ENCODE measurements around the gene BCAS3. TPM values are rescaled to one million over a fixed set of nuclear protein-coding genes. Genes with fewer than 3 reads are reported as not detected.

BCAS3 gene
- polyA plus RNA-seq, 1 donor from 2014 or later, result 21.6 TPM

DNA sequence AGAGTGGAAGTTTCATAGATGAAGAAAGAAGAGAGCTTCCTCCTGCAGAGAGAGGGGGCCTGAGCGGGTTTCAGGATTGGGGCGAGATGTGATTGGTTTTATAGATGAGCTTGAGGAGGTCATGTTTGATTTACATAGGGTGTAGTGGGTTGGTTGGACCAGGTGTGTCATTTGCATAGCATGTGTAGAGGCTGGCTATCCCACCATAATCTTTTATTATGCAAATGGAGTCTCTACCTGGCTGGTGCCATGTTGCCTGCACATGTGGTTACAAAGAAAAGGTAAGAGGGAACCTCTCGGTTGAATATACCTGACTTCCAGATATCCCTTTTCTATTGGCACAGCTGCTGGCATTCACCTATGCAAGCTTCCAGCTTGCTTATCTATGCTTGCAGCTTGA is 228.1 kb downstream of the BCAS3 start:
- H3K27me3 ChIP-seq (ENCODE audit: insufficient read depth, low read depth, low read length), result no peaks in the 10 kb centered on the region
- no peaks in the 10 kb centered on the region for H3F3A ChIP-seq (ENCODE audit: insufficient read depth, low read length, poor library complexity, severe bottlenecking)
- TF ChIP-seq MXI1 (conservative IDR thresholded peaks at IDR 0.05; ENCODE audit: poor library complexity, severe bottlenecking) (no peak), RAD21 (conservative IDR thresholded peaks at IDR 0.05) (no peak), POLR2AphosphoS5 (IDR thresholded peaks at IDR 0.05) (no peak), EZH2 (IDR thresholded peaks at IDR 0.05; ENCODE audit: borderline replicate concordance, insufficient read depth, low read length, poor library complexity, severe bottlenecking) (no peak), SMC3 (conservative IDR thresholded peaks at IDR 0.05; ENCODE audit: poor library complexity) (no peak), TAF1 (IDR thresholded peaks at IDR 0.05; ENCODE audit: low read depth) (no peak), EP300 (conservative IDR thresholded peaks at IDR 0.05; ENCODE audit: poor library complexity, severe bottlenecking) (no peak)
- TF ChIP-seq, protein P1, sequence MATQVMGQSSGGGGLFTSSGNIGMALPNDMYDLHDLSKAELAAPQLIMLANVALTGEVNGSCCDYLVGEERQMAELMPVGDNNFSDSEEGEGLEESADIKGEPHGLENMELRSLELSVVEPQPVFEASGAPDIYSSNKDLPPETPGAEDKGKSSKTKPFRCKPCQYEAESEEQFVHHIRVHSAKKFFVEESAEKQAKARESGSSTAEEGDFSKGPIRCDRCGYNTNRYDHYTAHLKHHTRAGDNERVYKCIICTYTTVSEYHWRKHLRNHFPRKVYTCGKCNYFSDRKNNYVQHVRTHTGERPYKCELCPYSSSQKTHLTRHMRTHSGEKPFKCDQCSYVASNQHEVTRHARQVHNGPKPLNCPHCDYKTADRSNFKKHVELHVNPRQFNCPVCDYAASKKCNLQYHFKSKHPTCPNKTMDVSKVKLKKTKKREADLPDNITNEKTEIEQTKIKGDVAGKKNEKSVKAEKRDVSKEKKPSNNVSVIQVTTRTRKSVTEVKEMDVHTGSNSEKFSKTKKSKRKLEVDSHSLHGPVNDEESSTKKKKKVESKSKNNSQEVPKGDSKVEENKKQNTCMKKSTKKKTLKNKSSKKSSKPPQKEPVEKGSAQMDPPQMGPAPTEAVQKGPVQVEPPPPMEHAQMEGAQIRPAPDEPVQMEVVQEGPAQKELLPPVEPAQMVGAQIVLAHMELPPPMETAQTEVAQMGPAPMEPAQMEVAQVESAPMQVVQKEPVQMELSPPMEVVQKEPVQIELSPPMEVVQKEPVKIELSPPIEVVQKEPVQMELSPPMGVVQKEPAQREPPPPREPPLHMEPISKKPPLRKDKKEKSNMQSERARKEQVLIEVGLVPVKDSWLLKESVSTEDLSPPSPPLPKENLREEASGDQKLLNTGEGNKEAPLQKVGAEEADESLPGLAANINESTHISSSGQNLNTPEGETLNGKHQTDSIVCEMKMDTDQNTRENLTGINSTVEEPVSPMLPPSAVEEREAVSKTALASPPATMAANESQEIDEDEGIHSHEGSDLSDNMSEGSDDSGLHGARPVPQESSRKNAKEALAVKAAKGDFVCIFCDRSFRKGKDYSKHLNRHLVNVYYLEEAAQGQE (IDR thresholded peaks at IDR 0.05; ENCODE audit: borderline replicate concordance), result no peak
- TF ChIP-seq, protein P2, sequence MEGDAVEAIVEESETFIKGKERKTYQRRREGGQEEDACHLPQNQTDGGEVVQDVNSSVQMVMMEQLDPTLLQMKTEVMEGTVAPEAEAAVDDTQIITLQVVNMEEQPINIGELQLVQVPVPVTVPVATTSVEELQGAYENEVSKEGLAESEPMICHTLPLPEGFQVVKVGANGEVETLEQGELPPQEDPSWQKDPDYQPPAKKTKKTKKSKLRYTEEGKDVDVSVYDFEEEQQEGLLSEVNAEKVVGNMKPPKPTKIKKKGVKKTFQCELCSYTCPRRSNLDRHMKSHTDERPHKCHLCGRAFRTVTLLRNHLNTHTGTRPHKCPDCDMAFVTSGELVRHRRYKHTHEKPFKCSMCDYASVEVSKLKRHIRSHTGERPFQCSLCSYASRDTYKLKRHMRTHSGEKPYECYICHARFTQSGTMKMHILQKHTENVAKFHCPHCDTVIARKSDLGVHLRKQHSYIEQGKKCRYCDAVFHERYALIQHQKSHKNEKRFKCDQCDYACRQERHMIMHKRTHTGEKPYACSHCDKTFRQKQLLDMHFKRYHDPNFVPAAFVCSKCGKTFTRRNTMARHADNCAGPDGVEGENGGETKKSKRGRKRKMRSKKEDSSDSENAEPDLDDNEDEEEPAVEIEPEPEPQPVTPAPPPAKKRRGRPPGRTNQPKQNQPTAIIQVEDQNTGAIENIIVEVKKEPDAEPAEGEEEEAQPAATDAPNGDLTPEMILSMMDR (IDR thresholded peaks at IDR 0.05; ENCODE audit: poor library complexity, severe bottlenecking), result no peak
- no peaks in the 10 kb centered on the region for H3K9me3 ChIP-seq (ENCODE audit: low read length)
- H3K27ac ChIP-seq (ENCODE audit: low read length), result no peak overlapping the region
- no peak overlapping the region for H3K4me2 ChIP-seq (ENCODE audit: low read length)
- H3K4me3 ChIP-seq (ENCODE audit: low read length), result no peak overlapping the region
- no peaks in the 10 kb centered on the region for H3K9me2 ChIP-seq (ENCODE audit: insufficient read depth, low read length)
- no peak overlapping the region for H3K9ac ChIP-seq (ENCODE audit: low read length)
- H3K79me2 ChIP-seq (replicated peaks; ENCODE audit: insufficient read depth, low read length), result no peaks in the 10 kb centered on the region
- H2AFZ ChIP-seq (ENCODE audit: low read depth, low read length), result no peak overlapping the region
- no peaks in the 10 kb centered on the region for H4K20me1 ChIP-seq (ENCODE audit: insufficient read depth)
- H3K36me3 ChIP-seq (ENCODE audit: insufficient read depth, low read length), result no peaks in the 10 kb centered on the region

DNA sequence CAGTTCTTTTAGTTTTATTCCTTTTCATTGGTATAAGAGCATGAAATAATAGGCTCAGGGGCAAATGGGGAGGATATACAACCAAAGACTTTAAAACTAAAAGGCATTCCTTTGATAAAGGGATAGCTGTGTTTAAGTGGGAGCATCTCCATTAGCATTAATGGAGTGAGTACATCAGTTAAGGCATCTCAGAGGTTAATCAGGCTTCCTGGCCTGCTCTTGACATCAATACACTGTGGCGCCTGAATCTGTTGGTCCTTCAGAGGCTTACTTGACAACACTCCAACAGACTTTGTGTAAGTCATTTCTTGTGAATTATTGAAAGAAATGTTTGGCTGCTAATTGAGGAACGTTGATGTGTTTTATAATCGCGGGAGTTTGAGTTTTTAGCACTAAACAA is 230.7 kb downstream of the BCAS3 start:
- no peaks in the 10 kb centered on the region for H3K9me3 ChIP-seq (ENCODE audit: low read length)
- H3K79me2 ChIP-seq (replicated peaks; ENCODE audit: insufficient read depth, low read length), result no peaks in the 10 kb centered on the region
- H4K20me1 ChIP-seq (ENCODE audit: insufficient read depth), result no peaks in the 10 kb centered on the region
- H3K27me3 ChIP-seq (ENCODE audit: insufficient read depth, low read depth, low read length), result no peaks in the 10 kb centered on the region
- no peak for TF ChIP-seq TAF1 (IDR thresholded peaks at IDR 0.05; ENCODE audit: low read depth)
- TF ChIP-seq EZH2 (IDR thresholded peaks at IDR 0.05; ENCODE audit: borderline replicate concordance, insufficient read depth, low read length, poor library complexity, severe bottlenecking), result no peak
- TF ChIP-seq MXI1 (conservative IDR thresholded peaks at IDR 0.05; ENCODE audit: poor library complexity, severe bottlenecking), result no peak
- TF ChIP-seq EP300 (conservative IDR thresholded peaks at IDR 0.05; ENCODE audit: poor library complexity, severe bottlenecking), result no peak
- TF ChIP-seq POLR2AphosphoS5 (IDR thresholded peaks at IDR 0.05), result no peak
- TF ChIP-seq, protein P1 (IDR thresholded peaks at IDR 0.05; ENCODE audit: borderline replicate concordance), result no peak
- no peak for TF ChIP-seq SMC3 (conservative IDR thresholded peaks at IDR 0.05; ENCODE audit: poor library complexity)
- no peak for TF ChIP-seq RAD21 (conservative IDR thresholded peaks at IDR 0.05)
- no peak overlapping the region for H3K4me3 ChIP-seq (ENCODE audit: low read length)
- no peaks in the 10 kb centered on the region for H3F3A ChIP-seq (ENCODE audit: insufficient read depth, low read length, poor library complexity, severe bottlenecking)
- H3K27ac ChIP-seq (ENCODE audit: low read length), result no peak overlapping the region
- no peak overlapping the region for H3K9ac ChIP-seq (ENCODE audit: low read length)
- no peaks in the 10 kb centered on the region for H3K36me3 ChIP-seq (ENCODE audit: insufficient read depth, low read length)
- no peak overlapping the region for H3K4me2 ChIP-seq (ENCODE audit: low read length)
- no peaks in the 10 kb centered on the region for H3K9me2 ChIP-seq (ENCODE audit: insufficient read depth, low read length)
- H2AFZ ChIP-seq (ENCODE audit: low read depth, low read length), result no peak overlapping the region
